ENCODE data around the gene ACADS.

ACADS gene

DNA sequence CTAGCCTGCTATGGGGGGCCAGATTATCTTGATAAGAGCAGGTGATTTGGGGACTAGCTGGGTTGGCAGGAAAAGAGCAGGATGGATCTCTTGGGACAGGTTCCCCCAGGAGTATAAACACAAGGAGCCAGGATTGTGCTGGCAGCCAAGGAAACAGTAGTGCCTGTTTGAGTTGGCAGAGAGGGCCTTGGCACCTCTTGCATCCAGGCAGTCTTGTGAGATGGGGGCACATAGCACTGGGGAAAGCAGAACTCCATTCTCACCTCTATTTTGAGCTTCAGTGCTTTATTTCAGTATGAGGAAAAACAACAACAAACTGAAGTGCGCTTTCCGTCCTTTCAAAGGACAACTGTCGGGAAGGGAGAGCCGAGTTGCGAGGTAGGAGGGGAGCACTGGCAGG lies 24.7 kb upstream of the ACADS start:
- H3K4me3 ChIP-seq (ENCODE audit: low read length), result no peak overlapping the region
- TF ChIP-seq, protein P1, sequence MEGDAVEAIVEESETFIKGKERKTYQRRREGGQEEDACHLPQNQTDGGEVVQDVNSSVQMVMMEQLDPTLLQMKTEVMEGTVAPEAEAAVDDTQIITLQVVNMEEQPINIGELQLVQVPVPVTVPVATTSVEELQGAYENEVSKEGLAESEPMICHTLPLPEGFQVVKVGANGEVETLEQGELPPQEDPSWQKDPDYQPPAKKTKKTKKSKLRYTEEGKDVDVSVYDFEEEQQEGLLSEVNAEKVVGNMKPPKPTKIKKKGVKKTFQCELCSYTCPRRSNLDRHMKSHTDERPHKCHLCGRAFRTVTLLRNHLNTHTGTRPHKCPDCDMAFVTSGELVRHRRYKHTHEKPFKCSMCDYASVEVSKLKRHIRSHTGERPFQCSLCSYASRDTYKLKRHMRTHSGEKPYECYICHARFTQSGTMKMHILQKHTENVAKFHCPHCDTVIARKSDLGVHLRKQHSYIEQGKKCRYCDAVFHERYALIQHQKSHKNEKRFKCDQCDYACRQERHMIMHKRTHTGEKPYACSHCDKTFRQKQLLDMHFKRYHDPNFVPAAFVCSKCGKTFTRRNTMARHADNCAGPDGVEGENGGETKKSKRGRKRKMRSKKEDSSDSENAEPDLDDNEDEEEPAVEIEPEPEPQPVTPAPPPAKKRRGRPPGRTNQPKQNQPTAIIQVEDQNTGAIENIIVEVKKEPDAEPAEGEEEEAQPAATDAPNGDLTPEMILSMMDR (conservative IDR thresholded peaks at IDR 0.05; ENCODE audit: low read length), result no peak
- DNase-seq (ENCODE audit: low read depth), result no peak

DNA sequence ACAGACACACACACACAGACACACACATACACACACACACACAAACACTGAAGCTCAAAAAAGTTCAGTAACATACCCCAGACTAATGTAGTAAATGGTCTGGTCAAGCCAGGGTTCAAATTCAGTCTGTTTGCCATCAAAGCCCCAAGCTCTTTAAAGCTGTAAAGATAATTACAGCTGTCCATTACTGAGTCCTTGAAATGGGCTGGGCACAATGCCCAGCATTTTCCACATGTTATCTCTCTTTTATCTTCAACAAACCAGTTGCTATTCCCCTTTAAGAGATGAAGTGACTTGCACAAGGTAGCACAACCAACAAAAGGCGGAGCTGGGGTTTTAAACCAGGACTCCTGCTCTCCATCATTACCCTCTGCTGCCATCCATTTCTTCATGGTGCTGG lies 23.0 kb upstream of the ACADS start:
- no peak for DNase-seq (ENCODE audit: low read depth)
- no peak overlapping the region for H3K4me3 ChIP-seq (ENCODE audit: low read length)
- TF ChIP-seq, protein P1 (conservative IDR thresholded peaks at IDR 0.05; ENCODE audit: low read length), result no peak

DNA sequence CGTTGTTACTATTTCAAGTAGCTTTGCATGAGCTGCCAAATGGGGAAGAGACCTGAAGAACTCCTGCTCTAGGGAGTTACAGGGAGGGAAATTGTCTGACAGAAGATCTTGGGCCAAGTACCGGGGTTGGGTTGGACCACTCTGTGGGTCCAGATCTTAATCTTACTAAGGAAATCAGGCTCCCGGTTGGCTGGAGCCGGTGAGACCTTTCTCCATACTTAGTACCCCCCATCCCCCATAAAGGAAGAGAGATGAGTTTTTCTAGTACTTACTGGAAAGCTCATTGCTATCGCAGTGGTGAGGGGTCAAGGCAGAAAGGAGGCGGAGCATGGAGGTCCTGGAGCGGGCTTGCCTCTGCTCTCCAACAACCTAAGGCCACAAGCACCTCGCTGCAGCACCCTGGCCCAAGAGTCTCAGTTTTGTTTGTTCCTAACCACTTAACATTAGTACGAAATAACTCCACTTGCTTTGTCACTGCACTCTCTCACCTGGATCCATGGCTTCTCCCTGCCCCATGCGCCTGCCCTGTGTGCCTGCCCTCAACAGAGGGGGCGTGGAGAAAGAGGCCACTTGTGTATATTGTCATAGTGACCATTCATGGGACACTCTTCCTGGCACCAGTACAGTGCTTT lies 22.2 kb upstream of the ACADS start:
- no peak for DNase-seq (ENCODE audit: low read depth)
- TF ChIP-seq, protein P1 (conservative IDR thresholded peaks at IDR 0.05; ENCODE audit: low read length), result no peak
- H3K4me3 ChIP-seq (ENCODE audit: low read length), result no peak overlapping the region

DNA sequence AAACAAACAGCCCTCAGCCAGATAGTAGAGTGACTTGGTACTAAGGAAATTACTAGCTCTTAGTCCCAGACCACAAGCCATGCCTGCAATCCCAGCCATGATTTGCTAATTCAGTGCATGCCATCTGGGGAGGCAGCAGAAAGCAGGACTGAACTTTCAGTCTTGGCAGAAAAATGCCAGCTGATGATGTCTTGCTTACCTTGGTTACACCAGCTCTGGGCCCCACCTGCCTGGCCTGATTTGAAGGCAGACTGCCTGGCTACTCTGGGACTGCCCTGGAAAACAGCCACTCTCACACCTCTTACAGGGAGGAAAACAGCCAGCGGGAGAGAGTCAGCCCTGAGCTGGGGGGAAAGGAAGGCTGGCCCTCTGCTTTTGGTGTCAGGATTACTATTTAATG lies 20.0 kb upstream of the ACADS start:
- DNase-seq (ENCODE audit: low read depth), result no peak
- TF ChIP-seq, protein P1 (conservative IDR thresholded peaks at IDR 0.05; ENCODE audit: low read length), result no peak
- H3K4me3 ChIP-seq (ENCODE audit: low read length), result no peak overlapping the region

DNA sequence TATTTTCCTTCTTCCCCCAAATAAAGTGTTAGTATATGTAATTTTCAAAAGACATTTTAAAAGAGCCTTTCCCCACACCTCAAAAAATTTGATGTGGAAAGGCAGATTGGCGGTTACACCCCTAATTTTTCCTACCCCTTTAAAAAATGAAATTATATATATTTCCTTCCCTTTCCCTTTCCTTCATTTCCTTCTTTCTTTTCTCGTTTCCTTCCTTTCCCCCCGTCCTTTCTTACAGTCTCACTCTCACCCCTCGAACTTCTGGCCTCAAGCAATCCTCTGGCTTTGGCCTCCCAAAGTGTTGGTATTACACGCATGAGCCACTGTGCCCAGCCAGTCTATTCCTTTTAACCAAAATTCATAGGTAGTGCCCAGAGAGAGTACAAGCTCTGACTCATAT lies 19.6 kb upstream of the ACADS start:
- no peak overlapping the region for H3K4me3 ChIP-seq (ENCODE audit: low read length)
- TF ChIP-seq, protein P1 (conservative IDR thresholded peaks at IDR 0.05; ENCODE audit: low read length), result no peak
- no peak for DNase-seq (ENCODE audit: low read depth)

DNA sequence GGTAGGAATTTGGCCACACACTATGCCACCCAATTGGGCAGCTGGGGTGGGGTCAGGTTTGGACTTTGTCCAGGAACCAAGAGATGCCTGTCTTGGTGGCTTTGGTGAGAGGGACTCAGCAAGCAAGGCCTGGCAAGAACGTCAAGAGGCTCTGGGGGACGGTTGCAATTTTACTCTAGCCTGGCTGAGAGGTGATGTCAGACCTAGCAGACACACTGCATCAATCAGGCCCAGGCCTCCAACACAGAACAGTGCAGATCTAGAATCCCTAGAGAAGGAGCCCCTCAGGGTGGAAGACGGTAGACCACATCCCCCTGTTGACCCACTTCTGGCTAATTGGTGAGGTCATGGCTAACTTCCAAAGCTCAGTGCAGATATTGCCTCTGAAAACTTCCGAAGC lies 17.0 kb upstream of the ACADS start:
- TF ChIP-seq, protein P1 (conservative IDR thresholded peaks at IDR 0.05; ENCODE audit: low read length), result no peak
- no peak overlapping the region for H3K4me3 ChIP-seq (ENCODE audit: low read length)
- no peak for DNase-seq (ENCODE audit: low read depth)

DNA sequence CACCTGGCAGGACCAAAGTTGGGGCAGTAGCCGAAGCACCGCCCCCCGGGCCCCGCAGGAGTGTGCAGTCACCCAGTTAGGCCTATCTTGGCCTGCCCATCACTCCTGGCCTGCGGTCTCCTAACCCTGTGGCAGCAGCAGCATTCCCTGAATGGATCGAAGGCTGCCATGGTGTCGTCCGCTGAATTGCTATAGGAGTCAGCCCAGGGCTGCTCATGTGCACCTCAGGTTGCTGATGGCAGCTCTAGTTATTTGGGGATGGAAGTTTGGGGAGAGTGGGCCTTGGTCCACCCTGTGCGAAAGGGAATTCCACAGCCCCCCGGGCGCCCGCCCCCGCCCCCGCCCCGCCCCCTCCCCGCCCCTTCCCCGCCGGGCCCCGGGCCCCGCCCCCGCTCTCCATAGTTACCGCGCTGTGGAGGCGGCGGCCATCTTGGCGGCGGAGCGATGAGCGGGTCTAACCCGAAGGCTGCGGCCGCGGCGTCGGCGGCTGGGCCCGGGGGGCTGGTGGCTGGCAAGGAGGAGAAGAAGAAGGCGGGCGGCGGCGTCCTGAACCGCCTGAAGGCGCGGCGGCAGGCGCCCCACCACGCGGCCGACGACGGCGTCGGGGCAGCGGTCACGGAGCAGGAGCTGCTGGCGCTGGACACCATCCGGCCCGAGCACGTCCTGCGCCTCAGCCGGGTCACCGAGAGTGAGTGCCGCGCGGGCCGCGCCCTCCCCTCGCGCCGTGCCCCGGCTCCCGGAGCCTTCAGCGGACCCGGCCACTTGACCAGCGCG lies 15.4 kb upstream of the ACADS start, which contains the start of gene UNC119B:
Gene UNC119B, plus strand, starts transcription at position 428 of the 774 bp plus-strand sequence. Its CDS starts 17 bp downstream, at position 445.
- peak within 1 kb of the TSS; percentile 77 for H3K4me3 ChIP-seq (ENCODE audit: low read length)
- TF ChIP-seq, protein P1 (conservative IDR thresholded peaks at IDR 0.05; ENCODE audit: low read length), result no peak
- peak; percentile 47 for DNase-seq (ENCODE audit: low read depth)

All from AG10803 (cell line).